GM23338 (cell line): Measurements from ENCODE around the gene DNAJC1.

ENCODE experiments used
- CREB1 ChIP-seq: fragments of 250-450 bp; sonication (Bioruptor Pico); IDR thresholded peaks from 2 replicates; pipeline ENCODE4 v1.5.0; 2020; ENCODE audit warnings: low read depth, mild to moderate bottlenecking, moderate library complexity
- EZH2 ChIP-seq: fragments of 200-600 bp; sonication (generic); IDR thresholded peaks from one replicate; pipeline ENCODE4 v1.8.0; 2017; ENCODE audit warnings: antibody characterized with exemption, mild to moderate bottlenecking, low read depth; ENCODE audit not compliant: unreplicated experiment
- EZH2phosphoT487 ChIP-seq: fragments of 200-600 bp; sonication (generic); IDR thresholded peaks from one replicate; pipeline ENCODE4 v1.8.1; 2018; ENCODE audit warnings: antibody characterized with exemption; ENCODE audit not compliant: unreplicated experiment
- JUNB ChIP-seq: IDR thresholded peaks from one replicate; pipeline ENCODE4 v1.6.1; 2016; ENCODE audit warnings: antibody characterized with exemption; ENCODE audit not compliant: unreplicated experiment
- NANOG ChIP-seq: IDR thresholded peaks from 2 replicates; pipeline ENCODE4 v1.6.1; 2016; ENCODE audit warnings: antibody characterized with exemption, borderline replicate concordance
- POLR2AphosphoS5 ChIP-seq: IDR thresholded peaks from 2 replicates; pipeline ENCODE4 v1.6.1; 2016; ENCODE audit warnings: antibody characterized with exemption, low read depth
- TF ChIP-seq, protein P1 (sequence below), 2 experiments: fragments of 200-600 bp in 1 of 2; sonication (generic) in 1 of 2; conservative IDR thresholded peaks; 2 replicates each; pipeline versions ENCODE4 v1.5.1 to v1.6.1; 2016 to 2017; ENCODE audit warnings: antibody characterized with exemption in 2 of 2, low read depth in 2 of 2, mild to moderate bottlenecking in 2 of 2, moderate library complexity in 1 of 2
- TF ChIP-seq, protein P2 (sequence below): IDR thresholded peaks from one replicate; pipeline ENCODE4 v1.6.1; 2018; ENCODE audit warnings: antibody characterized with exemption; ENCODE audit not compliant: unreplicated experiment

DNA sequence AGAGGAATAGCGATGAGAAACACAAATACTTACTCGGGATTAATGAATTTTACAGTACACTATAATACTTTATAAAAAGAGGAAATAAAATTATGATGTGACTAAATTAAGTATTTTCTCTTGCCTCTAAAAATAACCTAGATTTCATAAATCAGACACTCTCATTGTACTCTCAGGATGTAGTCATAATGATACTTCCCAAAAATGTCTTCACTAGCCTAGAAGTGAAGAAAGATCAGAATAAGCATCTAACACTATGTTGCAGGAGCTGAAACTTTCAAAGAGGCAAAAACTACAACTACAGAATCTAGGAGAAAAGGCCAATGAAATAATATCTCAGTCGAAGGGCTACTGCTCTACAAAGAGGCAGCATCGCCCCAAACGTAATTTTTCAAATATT is 49.4 kb downstream of the DNAJC1 start:
- TF ChIP-seq, protein P1, sequence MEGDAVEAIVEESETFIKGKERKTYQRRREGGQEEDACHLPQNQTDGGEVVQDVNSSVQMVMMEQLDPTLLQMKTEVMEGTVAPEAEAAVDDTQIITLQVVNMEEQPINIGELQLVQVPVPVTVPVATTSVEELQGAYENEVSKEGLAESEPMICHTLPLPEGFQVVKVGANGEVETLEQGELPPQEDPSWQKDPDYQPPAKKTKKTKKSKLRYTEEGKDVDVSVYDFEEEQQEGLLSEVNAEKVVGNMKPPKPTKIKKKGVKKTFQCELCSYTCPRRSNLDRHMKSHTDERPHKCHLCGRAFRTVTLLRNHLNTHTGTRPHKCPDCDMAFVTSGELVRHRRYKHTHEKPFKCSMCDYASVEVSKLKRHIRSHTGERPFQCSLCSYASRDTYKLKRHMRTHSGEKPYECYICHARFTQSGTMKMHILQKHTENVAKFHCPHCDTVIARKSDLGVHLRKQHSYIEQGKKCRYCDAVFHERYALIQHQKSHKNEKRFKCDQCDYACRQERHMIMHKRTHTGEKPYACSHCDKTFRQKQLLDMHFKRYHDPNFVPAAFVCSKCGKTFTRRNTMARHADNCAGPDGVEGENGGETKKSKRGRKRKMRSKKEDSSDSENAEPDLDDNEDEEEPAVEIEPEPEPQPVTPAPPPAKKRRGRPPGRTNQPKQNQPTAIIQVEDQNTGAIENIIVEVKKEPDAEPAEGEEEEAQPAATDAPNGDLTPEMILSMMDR (conservative IDR thresholded peaks at IDR 0.05; ENCODE audit: low read depth in 2 of 2) = no peak
- TF ChIP-seq POLR2AphosphoS5 = no peak
- TF ChIP-seq, protein P2, sequence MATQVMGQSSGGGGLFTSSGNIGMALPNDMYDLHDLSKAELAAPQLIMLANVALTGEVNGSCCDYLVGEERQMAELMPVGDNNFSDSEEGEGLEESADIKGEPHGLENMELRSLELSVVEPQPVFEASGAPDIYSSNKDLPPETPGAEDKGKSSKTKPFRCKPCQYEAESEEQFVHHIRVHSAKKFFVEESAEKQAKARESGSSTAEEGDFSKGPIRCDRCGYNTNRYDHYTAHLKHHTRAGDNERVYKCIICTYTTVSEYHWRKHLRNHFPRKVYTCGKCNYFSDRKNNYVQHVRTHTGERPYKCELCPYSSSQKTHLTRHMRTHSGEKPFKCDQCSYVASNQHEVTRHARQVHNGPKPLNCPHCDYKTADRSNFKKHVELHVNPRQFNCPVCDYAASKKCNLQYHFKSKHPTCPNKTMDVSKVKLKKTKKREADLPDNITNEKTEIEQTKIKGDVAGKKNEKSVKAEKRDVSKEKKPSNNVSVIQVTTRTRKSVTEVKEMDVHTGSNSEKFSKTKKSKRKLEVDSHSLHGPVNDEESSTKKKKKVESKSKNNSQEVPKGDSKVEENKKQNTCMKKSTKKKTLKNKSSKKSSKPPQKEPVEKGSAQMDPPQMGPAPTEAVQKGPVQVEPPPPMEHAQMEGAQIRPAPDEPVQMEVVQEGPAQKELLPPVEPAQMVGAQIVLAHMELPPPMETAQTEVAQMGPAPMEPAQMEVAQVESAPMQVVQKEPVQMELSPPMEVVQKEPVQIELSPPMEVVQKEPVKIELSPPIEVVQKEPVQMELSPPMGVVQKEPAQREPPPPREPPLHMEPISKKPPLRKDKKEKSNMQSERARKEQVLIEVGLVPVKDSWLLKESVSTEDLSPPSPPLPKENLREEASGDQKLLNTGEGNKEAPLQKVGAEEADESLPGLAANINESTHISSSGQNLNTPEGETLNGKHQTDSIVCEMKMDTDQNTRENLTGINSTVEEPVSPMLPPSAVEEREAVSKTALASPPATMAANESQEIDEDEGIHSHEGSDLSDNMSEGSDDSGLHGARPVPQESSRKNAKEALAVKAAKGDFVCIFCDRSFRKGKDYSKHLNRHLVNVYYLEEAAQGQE = no peak
- TF ChIP-seq JUNB = no peak
- no peak for TF ChIP-seq CREB1 (CRISPR knock-in tag)
- TF ChIP-seq EZH2 = no peak
- TF ChIP-seq EZH2phosphoT487 = no peak
- TF ChIP-seq NANOG = no peak
